ENCODE results near the gene SKIC2.
"Not testable (repeated sequence)": the region's sequence is repeated elsewhere in the genome, so short reads cannot be mapped to it uniquely, and the experiment has no call there.

Gene SKIC2

DNA sequence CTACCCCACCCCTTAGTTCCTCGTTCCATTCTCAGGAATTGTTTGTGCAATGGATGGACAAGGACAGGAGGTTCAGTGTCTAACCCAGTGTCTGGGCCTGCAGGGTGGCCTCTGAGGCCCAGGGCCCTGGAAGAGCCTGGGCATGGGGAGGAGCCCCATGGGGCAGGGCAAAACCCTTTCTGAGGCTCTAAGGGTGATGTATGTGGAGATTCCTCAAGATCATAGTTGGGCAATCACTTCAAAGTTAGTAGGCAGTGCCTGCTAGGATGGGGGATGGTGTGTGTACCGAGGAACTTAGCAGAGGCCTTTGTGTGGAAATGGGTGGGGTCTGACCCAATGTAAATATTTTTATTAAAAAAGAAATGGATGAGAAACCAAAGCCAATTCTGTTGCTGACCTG, 38.2 kb upstream of the SKIC2 start:
- TF ChIP-seq, protein P1, sequence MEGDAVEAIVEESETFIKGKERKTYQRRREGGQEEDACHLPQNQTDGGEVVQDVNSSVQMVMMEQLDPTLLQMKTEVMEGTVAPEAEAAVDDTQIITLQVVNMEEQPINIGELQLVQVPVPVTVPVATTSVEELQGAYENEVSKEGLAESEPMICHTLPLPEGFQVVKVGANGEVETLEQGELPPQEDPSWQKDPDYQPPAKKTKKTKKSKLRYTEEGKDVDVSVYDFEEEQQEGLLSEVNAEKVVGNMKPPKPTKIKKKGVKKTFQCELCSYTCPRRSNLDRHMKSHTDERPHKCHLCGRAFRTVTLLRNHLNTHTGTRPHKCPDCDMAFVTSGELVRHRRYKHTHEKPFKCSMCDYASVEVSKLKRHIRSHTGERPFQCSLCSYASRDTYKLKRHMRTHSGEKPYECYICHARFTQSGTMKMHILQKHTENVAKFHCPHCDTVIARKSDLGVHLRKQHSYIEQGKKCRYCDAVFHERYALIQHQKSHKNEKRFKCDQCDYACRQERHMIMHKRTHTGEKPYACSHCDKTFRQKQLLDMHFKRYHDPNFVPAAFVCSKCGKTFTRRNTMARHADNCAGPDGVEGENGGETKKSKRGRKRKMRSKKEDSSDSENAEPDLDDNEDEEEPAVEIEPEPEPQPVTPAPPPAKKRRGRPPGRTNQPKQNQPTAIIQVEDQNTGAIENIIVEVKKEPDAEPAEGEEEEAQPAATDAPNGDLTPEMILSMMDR (IDR thresholded peaks at IDR 0.05; ENCODE audit: extremely low read depth, missing control alignments), result no peak
- DNase-seq (ENCODE audit: low spot score), result no peak

DNA sequence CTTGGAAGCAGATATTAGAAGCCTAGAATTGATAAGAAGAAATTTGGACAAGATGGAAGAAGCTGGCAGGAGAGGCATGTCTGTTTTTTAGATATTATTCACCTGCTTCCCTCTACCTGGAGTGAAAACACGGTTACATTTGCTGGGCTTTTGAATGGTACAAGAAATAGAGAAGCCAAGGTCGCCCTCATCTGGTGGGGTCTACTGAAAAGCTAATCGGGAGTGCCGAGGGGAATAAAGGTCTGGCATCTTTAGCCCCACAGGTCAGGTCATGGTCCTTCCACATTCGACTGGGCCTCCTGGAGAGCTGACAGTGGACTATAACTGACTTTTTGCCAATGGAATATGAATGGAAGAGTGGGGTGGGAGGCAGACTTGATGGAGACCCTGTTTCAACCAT, 36.0 kb upstream of the SKIC2 start:
- no peak for DNase-seq (ENCODE audit: low spot score)
- TF ChIP-seq, protein P1 (IDR thresholded peaks at IDR 0.05; ENCODE audit: extremely low read depth, missing control alignments), result peak; percentile 15

DNA sequence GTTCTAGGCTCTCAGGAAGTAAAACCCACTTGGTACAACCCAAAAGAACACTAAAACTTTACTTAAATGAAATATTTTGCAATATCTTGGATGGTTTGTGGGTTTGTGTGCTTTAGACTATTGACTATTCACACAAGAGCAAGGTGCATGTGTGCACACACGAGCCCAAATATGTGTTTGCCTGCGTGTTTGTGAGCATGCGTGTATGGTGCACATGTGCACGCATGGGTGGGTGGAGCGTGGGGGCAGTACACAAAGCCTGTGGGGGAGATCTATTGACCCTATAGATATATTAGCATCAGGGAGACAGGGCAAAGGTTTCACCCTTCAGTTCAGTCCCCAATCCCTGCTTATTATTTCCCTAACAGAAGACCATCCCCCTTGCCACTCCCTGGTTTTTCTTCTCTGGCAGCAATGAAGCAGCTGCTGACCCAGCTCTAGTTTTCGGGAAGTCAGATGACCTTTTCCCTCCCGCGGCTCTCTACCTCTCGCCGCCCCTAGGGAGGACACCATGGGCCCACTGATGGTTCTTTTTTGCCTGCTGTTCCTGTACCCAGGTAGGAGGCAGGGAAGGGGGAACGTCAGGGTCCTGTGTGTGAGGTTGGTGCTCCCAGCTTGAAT, 31.6 kb upstream of the SKIC2 start, which contains the start of gene C2:
Gene C2, plus strand, starts transcription at position 476 of the 621 bp plus-strand sequence. Its CDS starts 36 bp downstream, at position 512.
- TF ChIP-seq, protein P1 (IDR thresholded peaks at IDR 0.05; ENCODE audit: extremely low read depth, missing control alignments), result no peak
- DNase-seq (ENCODE audit: low spot score), result no peak

DNA sequence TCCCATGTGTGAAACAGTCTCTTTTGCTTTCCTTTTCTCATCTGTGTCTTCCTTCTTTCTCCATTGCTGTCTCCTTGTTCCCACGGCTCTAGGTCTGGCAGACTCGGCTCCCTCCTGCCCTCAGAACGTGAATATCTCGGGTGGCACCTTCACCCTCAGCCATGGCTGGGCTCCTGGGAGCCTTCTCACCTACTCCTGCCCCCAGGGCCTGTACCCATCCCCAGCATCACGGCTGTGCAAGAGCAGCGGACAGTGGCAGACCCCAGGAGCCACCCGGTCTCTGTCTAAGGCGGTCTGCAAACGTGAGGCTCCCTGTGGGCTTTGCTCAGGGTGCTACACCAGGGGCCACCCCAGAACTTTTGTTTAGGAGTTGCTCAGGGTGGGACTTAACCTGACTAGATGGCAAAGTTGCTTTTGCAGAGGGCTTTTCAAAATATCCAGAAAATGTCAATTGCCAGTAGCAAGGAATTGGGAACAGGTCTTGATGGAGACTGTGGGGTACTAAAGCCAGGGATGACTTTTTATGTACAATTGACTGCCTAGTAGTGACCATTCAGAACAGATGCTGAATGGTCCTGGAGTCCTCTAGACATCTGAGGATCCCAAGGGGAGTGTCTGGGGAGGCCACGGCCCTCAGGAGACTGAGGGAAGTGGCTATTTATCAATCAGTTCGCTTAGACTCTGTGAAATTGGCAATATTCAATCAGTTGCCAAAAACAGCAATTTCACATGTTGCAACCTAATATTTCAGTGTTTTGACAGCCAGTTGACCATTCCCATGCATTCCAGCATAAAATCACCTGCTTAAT, 30.9 kb upstream of the SKIC2 start:
- TF ChIP-seq, protein P1 (IDR thresholded peaks at IDR 0.05; ENCODE audit: extremely low read depth, missing control alignments), result no peak
- DNase-seq (ENCODE audit: low spot score), result no peak

DNA sequence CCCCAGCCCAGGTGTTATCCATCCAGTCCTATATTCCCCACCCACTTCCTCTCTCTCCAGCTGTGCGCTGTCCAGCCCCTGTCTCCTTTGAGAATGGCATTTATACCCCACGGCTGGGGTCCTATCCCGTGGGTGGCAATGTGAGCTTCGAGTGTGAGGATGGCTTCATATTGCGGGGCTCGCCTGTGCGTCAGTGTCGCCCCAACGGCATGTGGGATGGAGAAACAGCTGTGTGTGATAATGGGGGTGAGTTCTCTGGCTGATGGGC, 30.4 kb upstream of the SKIC2 start:
- TF ChIP-seq, protein P1 (IDR thresholded peaks at IDR 0.05; ENCODE audit: extremely low read depth, missing control alignments), result no peak
- no peak for DNase-seq (ENCODE audit: low spot score)

DNA sequence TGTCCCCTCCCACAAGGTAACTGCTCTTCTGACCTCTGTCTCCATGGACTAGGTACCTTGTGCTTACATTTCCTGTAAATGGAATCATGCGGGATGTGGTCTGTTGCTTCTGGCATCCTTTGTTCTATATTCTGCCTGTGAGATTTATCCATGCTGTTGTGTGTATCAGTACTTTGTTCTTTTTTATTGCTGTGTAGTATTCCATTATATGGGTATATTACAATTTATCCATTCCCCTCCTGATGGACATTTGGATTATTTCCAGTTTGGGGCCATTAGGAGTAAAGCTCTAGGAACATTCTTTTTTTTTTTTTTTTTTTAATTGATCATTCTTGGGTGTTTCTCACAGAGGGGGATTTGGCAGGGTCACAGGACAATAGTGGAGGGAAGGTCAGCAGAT, 28.0 kb upstream of the SKIC2 start:
- DNase-seq (ENCODE audit: low spot score), result no peak
- TF ChIP-seq, protein P1 (IDR thresholded peaks at IDR 0.05; ENCODE audit: extremely low read depth, missing control alignments), result no peak

DNA sequence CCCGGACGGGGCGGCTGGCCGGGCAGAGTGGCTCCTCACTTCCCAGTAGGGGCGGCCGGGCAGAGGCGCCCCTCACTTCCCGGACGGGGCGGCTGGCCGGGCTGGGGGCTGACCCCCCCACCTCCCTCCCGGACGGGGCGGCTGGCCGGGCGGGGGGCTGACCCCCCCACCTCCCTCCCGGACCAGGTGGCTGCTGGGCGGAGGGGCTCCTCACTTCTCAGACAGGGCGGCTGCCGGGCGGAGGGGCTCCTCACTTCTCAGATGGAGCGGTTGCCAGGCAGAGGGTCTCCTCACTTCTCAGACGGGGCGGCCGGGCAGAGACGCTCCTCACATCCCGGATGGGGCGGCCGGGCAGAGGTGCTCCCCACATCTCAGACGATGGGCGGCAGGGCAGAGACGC, 26.8 kb upstream of the SKIC2 start:
- not testable (repeated sequence) for DNase-seq (ENCODE audit: low spot score)

DNA sequence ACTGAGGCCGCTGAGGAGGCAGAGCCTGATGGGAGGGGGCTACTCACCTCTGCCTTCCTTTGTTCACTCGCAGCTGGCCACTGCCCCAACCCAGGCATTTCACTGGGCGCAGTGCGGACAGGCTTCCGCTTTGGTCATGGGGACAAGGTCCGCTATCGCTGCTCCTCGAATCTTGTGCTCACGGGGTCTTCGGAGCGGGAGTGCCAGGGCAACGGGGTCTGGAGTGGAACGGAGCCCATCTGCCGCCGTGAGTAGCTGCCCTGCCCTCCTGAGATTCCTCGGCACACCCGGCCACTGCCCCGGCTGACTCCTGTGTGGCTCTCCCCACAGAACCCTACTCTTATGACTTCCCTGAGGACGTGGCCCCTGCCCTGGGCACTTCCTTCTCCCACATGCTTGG, 25.4 kb upstream of the SKIC2 start:
- TF ChIP-seq, protein P1 (IDR thresholded peaks at IDR 0.05; ENCODE audit: extremely low read depth, missing control alignments), result no peak
- DNase-seq (ENCODE audit: low spot score), result no peak
